ENCODE data around the gene DUOX1.

The DUOX1 gene

DNA sequence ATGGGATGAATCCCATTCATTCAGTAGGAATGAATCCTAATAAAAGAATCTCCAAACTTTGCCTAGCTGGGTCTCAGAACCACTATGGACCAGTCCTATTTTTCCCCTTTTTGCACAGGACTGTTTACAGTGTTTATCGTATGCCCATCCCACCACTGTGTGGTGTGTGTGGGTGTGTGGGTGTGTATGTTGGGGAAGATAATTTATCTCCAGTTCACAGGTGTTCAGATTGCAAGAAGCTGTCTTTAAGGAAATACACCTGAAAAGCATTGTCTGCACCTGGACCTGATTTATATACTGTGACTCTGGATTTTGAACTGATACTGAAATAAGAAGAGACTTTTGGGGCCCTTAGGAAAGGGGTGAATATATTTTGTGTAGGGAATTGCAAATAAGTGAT, 82.7 kb downstream of the DUOX1 start:
- Histone ChIP-seq H3K9ac (no peak overlapping the region), H3K27me3 (ENCODE audit: control insufficient read depth, insufficient read depth, low read length) (no peaks in the 10 kb centered on the region), H3K9me3 (ENCODE audit: control insufficient read depth, low read length) (no peaks in the 10 kb centered on the region), H3K4me3 (ENCODE audit: low read depth, low read length) (no peak overlapping the region), H3K36me3 (ENCODE audit: control insufficient read depth, insufficient read depth, low read length) (no peaks in the 10 kb centered on the region), H3K27ac (no peak overlapping the region), H3K4me1 (no peaks in the 10 kb centered on the region), H3K4me2 (ENCODE audit: low read length) (no peak overlapping the region), H3K79me2 (no peaks in the 10 kb centered on the region), H2AFZ (no peak overlapping the region)
- TF ChIP-seq, protein P1, sequence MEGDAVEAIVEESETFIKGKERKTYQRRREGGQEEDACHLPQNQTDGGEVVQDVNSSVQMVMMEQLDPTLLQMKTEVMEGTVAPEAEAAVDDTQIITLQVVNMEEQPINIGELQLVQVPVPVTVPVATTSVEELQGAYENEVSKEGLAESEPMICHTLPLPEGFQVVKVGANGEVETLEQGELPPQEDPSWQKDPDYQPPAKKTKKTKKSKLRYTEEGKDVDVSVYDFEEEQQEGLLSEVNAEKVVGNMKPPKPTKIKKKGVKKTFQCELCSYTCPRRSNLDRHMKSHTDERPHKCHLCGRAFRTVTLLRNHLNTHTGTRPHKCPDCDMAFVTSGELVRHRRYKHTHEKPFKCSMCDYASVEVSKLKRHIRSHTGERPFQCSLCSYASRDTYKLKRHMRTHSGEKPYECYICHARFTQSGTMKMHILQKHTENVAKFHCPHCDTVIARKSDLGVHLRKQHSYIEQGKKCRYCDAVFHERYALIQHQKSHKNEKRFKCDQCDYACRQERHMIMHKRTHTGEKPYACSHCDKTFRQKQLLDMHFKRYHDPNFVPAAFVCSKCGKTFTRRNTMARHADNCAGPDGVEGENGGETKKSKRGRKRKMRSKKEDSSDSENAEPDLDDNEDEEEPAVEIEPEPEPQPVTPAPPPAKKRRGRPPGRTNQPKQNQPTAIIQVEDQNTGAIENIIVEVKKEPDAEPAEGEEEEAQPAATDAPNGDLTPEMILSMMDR (IDR thresholded peaks at IDR 0.05) = no peak

Data from parathyroid adenoma (tissue), 2 donors.